Stimulated activated CD8-positive, alpha-beta memory T cell treated with anti-CD3 and anti-CD28 coated beads, Interleukin-15, amount 100 ng/mL, for 24 hours (primary cell): ENCODE measurements around the gene TERT.
"Not testable (repeated sequence)": the region's sequence is repeated elsewhere in the genome, so short reads cannot be mapped to it uniquely, and the experiment has no call there.

Source experiments
- DNase-seq: peaks from one replicate; pipeline ENCODE4 v3.0.0-alpha.2; 2020; ENCODE audit warnings: low read depth

Gene TERT

GRCh38 chr5:1294835-1295649 lies at the start of gene TERT:
TERT (minus strand) TSS chr5:1295068; CDS start chr5:1294989, 79 bp downstream.
- DNase-seq: peak; percentile 62

GRCh38 chr5:1343931-1344901 lies 49.3 kb upstream of the TERT start:
- DNase-seq: no peak

DNA sequence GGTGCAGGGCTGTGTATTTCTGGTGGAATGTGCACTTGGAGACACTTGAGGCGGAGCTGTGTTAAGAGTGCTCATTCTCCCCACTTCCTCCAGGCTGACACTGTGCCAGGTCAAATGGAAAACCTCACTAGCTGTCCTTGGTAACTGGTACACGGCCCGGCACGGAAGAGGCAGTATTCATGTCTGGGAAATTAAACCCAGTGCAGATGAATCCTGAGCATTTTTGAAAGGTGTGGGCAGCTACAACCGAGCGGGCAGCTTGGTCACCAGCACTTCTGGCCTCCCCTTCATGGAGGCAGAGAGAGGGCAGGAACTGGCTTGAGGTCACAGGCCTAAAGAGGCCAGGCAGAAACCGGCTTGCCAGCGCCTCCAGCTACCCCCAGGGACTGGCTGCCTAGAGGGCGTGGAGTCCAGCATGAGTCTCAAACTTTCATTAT lies 48.5 kb upstream of the TERT start:
- no peak for DNase-seq

GRCh38 chr5:1342711-1343110 lies 47.8 kb upstream of the TERT start:
- not testable (repeated sequence) for DNase-seq

DNA sequence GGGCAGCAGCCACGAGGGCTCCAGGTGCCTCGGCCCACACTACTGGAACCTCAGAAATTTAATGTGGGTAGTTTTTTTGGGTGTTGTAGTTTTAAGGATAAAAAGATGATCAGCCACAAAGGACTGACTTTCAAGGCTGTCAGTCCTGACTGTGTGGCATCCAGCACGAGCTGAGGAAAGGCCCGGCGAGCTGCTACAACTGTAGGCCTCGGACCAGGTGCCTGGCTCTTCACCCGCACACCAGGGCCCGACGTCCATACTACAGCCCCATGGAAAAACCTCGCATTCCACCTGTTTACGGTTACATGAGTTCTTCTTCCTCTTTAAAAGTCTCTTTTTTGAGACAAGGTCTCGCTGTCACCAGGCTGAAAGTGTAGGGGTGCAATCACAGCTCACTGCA lies 47.4 kb upstream of the TERT start:
- DNase-seq: no peak

- no peak for DNase-seq
Observed at GRCh38 chr5:1341863-1342262, 47.0 kb upstream of the TERT start.

DNA sequence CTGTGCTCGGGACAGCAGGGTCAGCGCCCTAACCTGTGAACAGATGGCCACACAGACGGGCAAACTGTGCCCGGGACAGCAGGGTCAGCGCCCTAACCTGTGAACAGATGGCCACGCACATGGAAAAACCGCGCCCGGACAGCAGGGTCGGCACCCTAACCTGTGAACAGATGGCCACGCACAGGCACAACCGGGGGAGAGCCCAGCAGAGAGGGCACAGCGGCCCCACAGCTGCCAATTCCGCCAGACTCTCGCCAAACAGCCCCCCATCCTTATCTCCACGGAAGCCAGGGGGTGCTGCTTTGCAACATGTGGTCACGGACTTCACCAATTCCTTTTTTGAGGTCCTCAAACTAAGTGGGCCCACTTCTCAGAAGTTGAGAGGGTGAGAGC lies 44.9 kb upstream of the TERT start:
- DNase-seq: not testable (repeated sequence)

- not testable (repeated sequence) for DNase-seq
Observed at GRCh38 chr5:1339139-1339817, 44.4 kb upstream of the TERT start.

DNA sequence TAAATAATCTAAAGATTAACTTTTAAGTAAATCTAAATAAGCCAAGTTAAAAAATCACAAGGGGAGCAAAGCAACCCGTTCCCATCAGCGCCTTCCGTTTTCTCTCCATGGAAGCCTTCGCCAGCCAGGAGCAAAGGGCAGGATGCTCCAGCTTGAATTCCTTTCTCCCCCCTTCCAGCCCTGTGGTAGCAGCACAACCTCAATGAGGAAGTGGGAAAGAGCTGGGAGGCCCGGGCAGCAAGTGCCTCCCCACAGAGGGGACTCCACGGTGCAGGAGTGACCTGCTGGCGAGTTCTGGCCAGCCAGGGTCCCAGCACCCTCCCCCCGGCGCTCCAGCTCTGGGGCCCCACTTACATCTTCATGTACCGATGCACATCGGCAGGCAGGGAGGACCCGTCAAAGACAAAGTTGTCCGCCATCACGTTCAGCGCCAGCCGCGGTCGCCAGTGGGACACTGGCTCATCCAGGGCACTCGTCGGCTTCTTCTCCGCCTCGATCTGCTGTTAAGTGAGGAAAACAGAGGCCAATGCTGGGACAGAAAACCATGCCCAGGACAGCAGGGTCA lies 43.7 kb upstream of the TERT start:
- DNase-seq: no peak

GRCh38 chr5:1338196-1338490 lies 43.3 kb upstream of the TERT start:
- DNase-seq: no peak

GRCh38 chr5:1337489-1338195 lies 42.8 kb upstream of the TERT start:
- DNase-seq: no peak

GRCh38 chr5:1336749-1337488 lies 42.1 kb upstream of the TERT start:
- no peak for DNase-seq

- DNase-seq: no peak
Observed at GRCh38 chr5:1336106-1336561, 41.3 kb upstream of the TERT start.

DNA sequence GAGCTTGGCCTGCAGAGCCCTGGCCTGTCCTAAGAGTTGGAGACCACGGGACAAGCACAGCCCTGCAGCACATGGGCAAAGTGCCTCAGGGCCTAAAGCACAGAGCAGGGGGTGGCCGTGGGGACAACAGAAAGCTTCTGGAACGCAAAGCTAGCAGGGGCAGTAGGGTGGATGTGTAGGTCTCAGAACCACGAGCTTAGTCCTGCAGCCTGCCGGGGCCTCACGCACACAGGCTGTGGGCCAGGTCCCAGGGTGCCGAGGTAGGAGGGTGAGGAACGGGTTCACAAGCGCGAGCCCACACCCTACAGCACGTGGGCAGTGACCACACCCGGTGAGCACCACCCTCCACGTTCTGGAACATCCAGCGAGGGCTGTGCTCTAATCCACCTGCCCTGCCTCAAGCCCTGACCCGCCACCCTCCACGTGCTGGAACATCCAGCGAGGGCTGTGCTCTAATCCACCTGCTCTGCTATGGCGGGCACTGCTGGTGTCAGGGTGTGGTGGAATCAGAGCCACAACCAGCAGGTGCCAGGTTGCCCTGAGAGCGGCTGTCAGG lies 40.8 kb upstream of the TERT start:
- no peak for DNase-seq

- DNase-seq: no peak
Observed at GRCh38 chr5:1334831-1335539, 40.1 kb upstream of the TERT start.

- no peak for DNase-seq
Observed at GRCh38 chr5:1333986-1334385, 39.1 kb upstream of the TERT start.

DNA sequence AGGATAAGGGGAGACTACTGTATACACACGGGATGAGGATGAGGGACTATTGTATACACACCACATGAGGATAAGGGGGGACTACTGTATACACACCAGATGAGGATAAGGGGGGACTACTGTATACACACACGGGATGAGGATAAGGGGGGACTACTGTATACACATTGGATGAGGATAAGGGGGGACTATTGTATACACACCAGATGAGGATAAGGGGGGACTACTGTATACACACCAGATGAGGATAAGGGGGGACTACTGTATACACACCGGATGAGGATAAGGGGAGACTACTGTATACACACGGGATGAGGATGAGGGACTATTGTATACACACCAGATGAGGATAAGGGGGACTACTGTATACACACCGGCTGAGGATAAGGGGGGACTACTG lies 38.4 kb upstream of the TERT start:
- DNase-seq: not testable (repeated sequence)

DNA sequence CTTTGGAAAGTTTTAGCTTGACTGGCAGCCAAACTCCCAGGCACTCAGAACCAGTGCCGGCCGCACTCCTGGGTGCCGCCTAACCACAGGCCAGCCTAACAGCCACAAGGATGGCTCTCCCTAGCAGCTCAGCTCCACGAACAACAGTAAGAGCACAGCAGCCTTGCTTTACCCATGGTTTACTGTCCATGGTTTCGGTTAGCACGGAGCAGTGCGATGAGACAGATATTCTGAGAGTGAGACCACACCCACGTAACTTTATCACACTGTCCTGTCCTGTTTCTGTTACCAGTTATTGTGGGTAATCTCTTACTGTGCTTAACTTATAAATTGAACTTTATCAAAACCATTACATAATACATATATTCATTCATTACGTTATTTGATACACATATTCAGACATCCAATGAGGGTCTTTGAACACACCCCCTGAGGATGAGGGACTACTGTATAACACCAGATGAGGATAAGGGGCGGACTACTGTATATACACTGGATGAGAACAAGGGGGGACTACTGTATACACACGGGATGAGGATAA lies 37.7 kb upstream of the TERT start:
- DNase-seq: no peak

- no peak for DNase-seq
Observed at GRCh38 chr5:1331861-1332405, 37.1 kb upstream of the TERT start.
